GM19455 (cell line): Measurements from ENCODE around the gene NR2C2.

Source experiments
- ATAC-seq: cut with Tn5 transposase; IDR thresholded peaks from one replicate; pipeline ENCODE4 v1.9.1; 2021; ENCODE audit not compliant: unreplicated experiment

NR2C2 gene

GRCh38 chr3:15096046-15096445 is 148.7 kb downstream of the NR2C2 start:
- no peak for ATAC-seq

- ATAC-seq: no peak
Observed at GRCh38 chr3:15097891-15098290, 150.5 kb downstream of the NR2C2 start.
